OCI-LY3 (cell line): Measurements from ENCODE around the gene AGPAT4.

Experiments
- H2AFZ ChIP-seq: fragments of 200-600, 300-600 bp; shearing (Covaris generic); 2 replicates; pipeline ENCODE4 v1.6.0; 2014; ENCODE audit warnings: antibody characterized with exemption, low read depth, low read length
- H3K27ac ChIP-seq: fragments of 200-600, 300-600 bp; sonication (generic); 2 replicates; pipeline ENCODE4 v1.5.1; 2014; ENCODE audit warnings: mild to moderate bottlenecking, low read length, moderate library complexity, mixed read lengths
- H3K27me3 ChIP-seq: fragments of 200-600, 300-600 bp; sonication (generic); 2 replicates; pipeline ENCODE4 v1.6.1; 2014; ENCODE audit warnings: low read depth, low read length, mixed read lengths
- H3K36me3 ChIP-seq: fragments of 200-600, 300-600 bp; sonication (generic); replicated peaks from 2 replicates; pipeline ENCODE3; 2014; ENCODE audit warnings: low read depth, low read length, mixed read lengths
- H3K4me1 ChIP-seq: fragments of 300-600, 200-600 bp; sonication (generic); 2 replicates; pipeline ENCODE4 v1.6.1; 2014; ENCODE audit warnings: low read length, mixed read lengths
- H3K4me2 ChIP-seq: fragments of 200-600, 300-600 bp; sonication (generic); 2 replicates; pipeline ENCODE4 v1.6.1; 2014; ENCODE audit warnings: low read length, mixed read lengths
- H3K4me3 ChIP-seq: fragments of 300-600, 200-600 bp; sonication (generic); 2 replicates; pipeline ENCODE4 v1.5.1; 2014; ENCODE audit warnings: antibody characterized with exemption, mild to moderate bottlenecking, low read length, moderate library complexity
- H3K79me2 ChIP-seq: fragments of 300-600, 200-600 bp; shearing (Covaris generic); 2 replicates; pipeline ENCODE4 v1.6.1; 2014; ENCODE audit warnings: mild to moderate bottlenecking, low read length, mixed read lengths
- H3K9ac ChIP-seq: fragments of 300-600, 200-600 bp; shearing (Covaris generic); 2 replicates; pipeline ENCODE4 v1.6.0; 2014; ENCODE audit warnings: mild to moderate bottlenecking, low read length, moderate library complexity
- H3K9me3 ChIP-seq: fragments of 200-600, 300-600 bp; shearing (Covaris generic); 2 replicates; pipeline ENCODE4 v1.6.1; 2014; ENCODE audit warnings: low read length, mixed read lengths; ENCODE audit not compliant: insufficient read depth
- H4K20me1 ChIP-seq: fragments of 200-600, 300-600 bp; sonication (generic); 2 replicates; pipeline ENCODE4 v1.6.1; 2016; ENCODE audit warnings: low read length, mixed read lengths; ENCODE audit not compliant: insufficient read depth
- EZH2phosphoT487 ChIP-seq: fragments of 200-600 bp; shearing (Covaris generic); IDR thresholded peaks from 2 replicates; pipeline ENCODE4 v1.6.1; 2018; ENCODE audit warnings: antibody characterized with exemption, mixed run types, low read depth
- TF ChIP-seq, protein P1 (sequence below): fragments of 200-600, 300-600 bp; sonication (generic); IDR thresholded peaks from 2 replicates; pipeline ENCODE4 v1.5.1; 2014; ENCODE audit warnings: antibody characterized with exemption, low read length, low read depth

Gene AGPAT4

DNA sequence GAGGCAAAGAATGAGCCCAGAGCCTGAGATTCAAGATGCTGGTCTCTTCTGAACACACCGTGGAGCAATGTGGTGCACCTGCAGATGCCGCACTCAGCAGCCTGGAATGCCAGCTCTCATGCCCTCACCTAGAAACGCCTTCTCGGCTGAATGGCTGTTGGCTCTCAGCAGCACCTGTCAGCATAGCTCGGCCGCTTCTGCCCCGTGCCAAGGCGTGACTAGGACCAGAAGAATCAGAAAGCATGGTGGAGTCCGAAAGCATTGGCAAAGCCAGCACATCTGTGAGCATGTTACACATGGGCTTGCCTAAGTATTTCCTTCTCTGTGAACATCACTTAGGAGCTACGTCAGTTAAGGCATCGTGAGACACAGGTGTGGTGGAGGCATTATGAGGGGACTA lies 141.5 kb downstream of the AGPAT4 start:
- H3K27ac ChIP-seq: no peak overlapping the region
- no peaks in the 10 kb centered on the region for H3K9me3 ChIP-seq
- H3K9ac ChIP-seq: no peak overlapping the region
- no peak overlapping the region for H3K4me3 ChIP-seq
- no peak overlapping the region for H2AFZ ChIP-seq
- H3K4me1 ChIP-seq: peaks cover 20% of the 10 kb centered on the region
- peaks cover 4% of the 10 kb centered on the region for H3K36me3 ChIP-seq
- no peaks in the 10 kb centered on the region for H3K79me2 ChIP-seq
- H4K20me1 ChIP-seq: no peaks in the 10 kb centered on the region
- no peaks in the 10 kb centered on the region for H3K27me3 ChIP-seq
- no peak for TF ChIP-seq EZH2phosphoT487
- TF ChIP-seq, protein P1, sequence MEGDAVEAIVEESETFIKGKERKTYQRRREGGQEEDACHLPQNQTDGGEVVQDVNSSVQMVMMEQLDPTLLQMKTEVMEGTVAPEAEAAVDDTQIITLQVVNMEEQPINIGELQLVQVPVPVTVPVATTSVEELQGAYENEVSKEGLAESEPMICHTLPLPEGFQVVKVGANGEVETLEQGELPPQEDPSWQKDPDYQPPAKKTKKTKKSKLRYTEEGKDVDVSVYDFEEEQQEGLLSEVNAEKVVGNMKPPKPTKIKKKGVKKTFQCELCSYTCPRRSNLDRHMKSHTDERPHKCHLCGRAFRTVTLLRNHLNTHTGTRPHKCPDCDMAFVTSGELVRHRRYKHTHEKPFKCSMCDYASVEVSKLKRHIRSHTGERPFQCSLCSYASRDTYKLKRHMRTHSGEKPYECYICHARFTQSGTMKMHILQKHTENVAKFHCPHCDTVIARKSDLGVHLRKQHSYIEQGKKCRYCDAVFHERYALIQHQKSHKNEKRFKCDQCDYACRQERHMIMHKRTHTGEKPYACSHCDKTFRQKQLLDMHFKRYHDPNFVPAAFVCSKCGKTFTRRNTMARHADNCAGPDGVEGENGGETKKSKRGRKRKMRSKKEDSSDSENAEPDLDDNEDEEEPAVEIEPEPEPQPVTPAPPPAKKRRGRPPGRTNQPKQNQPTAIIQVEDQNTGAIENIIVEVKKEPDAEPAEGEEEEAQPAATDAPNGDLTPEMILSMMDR: no peak
- H3K4me2 ChIP-seq: no peak overlapping the region

DNA sequence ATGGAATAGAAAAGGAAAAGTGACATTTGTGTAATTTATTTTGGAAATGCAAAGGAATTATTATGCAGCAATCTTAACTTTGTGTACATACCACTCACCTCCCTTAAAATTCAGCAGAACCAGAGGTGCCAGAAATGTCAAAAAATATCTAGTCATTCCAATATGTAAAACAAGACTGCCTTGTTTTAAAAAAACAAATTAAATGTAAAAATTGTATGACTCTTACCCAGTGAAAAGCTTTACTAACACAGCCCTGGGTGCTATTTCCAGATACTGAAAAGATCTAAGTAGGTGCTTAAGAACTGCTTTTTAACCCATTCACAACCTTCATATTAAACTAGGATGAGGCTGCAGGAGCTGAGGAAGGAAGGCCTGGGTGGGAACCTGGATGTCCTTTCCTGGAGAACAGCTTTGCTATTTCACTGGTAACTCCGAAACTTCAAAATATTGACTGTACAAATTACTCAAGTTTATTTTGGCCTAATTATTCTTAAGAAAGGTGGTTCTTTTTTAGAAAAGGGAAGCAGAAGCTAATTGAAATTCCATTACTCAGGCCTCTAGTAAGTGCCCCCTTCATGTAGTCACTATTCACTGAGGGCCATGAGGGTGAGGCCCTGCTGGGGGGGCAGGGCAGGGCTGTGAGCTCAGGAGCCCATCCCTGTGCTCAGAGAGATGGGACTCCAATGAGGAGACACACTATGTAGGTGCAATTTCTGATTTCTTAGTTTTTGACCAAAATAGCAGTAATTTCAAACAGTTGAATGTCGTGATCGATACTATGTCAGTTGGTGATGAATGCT lies 142.7 kb downstream of the AGPAT4 start:
- Histone ChIP-seq H3K4me2 (no peak overlapping the region), H3K27me3 (no peaks in the 10 kb centered on the region), H2AFZ (no peak overlapping the region)

GRCh38 chr6:161130541-161130940 lies 143.3 kb downstream of the AGPAT4 start:
- Histone ChIP-seq H3K27ac (no peak overlapping the region), H3K36me3 (peaks cover 4% of the 10 kb centered on the region), H4K20me1 (no peaks in the 10 kb centered on the region), H3K9ac (no peak overlapping the region), H3K4me3 (no peak overlapping the region), H3K9me3 (no peaks in the 10 kb centered on the region), H3K27me3 (no peaks in the 10 kb centered on the region), H3K4me1 (peaks cover 10% of the 10 kb centered on the region; the same call in 1 of the 2 replicates), H3K79me2 (no peaks in the 10 kb centered on the region), H2AFZ (no peak overlapping the region), H3K4me2 (no peak overlapping the region)
- TF ChIP-seq, protein P1: no peak
- TF ChIP-seq EZH2phosphoT487: no peak

More for the DNA sequence above, 142.7 kb downstream of the AGPAT4 start:
- H4K20me1 ChIP-seq: no peaks in the 10 kb centered on the region
- peaks cover 4% of the 10 kb centered on the region for H3K36me3 ChIP-seq
- no peaks in the 10 kb centered on the region for H3K79me2 ChIP-seq
- no peaks in the 10 kb centered on the region for H3K9me3 ChIP-seq
- H3K27ac ChIP-seq: no peak overlapping the region
- TF ChIP-seq, protein P1: no peak
- TF ChIP-seq EZH2phosphoT487: no peak
- H3K4me1 ChIP-seq: peaks cover 16% of the 10 kb centered on the region
- no peak overlapping the region for H3K9ac ChIP-seq
- H3K4me3 ChIP-seq: no peak overlapping the region

DNA sequence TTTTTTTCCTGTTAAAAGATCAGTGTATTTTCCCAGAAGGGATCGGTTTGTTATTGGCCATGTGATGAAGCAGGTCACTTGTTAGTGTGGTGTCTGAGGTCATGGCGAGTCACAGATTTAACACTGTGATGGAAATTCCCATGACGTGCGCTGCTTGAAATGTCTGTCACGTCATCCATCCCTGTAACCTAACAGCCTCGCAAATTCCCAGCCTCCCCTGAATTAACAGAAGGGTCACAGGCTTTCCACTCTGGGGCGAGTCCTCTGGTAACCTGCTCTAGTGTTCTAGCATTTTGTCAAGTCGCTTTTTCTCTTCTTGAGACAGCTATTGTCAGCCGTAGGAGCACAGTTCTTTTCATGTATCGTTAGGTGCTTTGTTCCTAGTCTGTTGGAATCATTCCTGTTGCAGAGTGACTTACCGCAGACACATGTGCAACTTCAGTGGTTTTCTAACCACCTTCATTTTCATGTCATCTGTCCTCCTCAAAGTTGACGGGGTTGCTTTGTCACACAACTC lies 145.1 kb downstream of the AGPAT4 start:
- Histone ChIP-seq H2AFZ (no peak overlapping the region), H3K36me3 (peaks cover 4% of the 10 kb centered on the region), H3K9me3 (no peaks in the 10 kb centered on the region), H3K4me2 (no peak overlapping the region), H3K4me3 (no peak overlapping the region), H3K27me3 (no peaks in the 10 kb centered on the region), H3K27ac (no peak overlapping the region), H4K20me1 (no peaks in the 10 kb centered on the region), H3K9ac (no peak overlapping the region), H3K4me1 (peaks cover 2% of the 10 kb centered on the region; the same call in 1 of the 2 replicates), H3K79me2 (no peaks in the 10 kb centered on the region)
- TF ChIP-seq, protein P1: no peak
- no peak for TF ChIP-seq EZH2phosphoT487
